Measurements from ENCODE around the gene KHDRBS2. TPM values are rescaled to one million over a fixed set of nuclear protein-coding genes. Genes with fewer than 3 reads are reported as not detected.

Gene KHDRBS2
- total RNA-seq, 1 experiment from 2014 or later: 2.7 TPM

DNA sequence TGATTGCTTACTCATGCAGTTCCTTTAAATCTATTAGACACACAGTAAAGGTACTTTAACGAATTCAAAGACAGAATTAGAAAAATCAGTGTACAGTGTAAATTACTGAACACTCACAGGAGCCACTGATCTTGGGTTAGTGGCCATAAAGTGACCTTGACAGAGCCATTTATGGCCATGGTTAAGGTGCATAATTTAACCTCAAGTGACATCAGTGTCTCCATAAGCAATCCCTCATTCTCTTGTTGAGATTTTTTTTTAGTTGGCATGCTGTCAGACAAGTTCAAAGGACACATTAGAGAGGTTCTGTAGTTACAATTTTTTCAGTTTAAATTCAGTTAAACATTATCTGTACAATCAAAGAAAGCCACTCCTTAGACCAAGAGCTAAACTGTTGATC, 334.4 kb downstream of the KHDRBS2 start:
- Mint-ChIP-seq H3K27ac (no peak overlapping the region), H3K27me3 (ENCODE audit: low read depth) (no peaks in the 10 kb centered on the region), H3K9me3 (peaks cover 6 to 8% of the 10 kb centered on the region in 2 experiments), H3K4me1 (no peaks in the 10 kb centered on the region), H3K36me3 (ENCODE audit: insufficient read depth in 1 of 3, low read depth in 3 of 3) (peaks cover 6 to 10% (median 6%) of the 10 kb centered on the region in 3 experiments), H3K4me3 (no peak overlapping the region)
- no peak overlapping the region for H4K8ac ChIP-seq (replicated peaks; ENCODE audit: insufficient read length, low read depth, low read length)
- no peak overlapping the region for H2BK12ac ChIP-seq (ENCODE audit: insufficient read length, low read depth, low read length)
- no peak overlapping the region for H3K9ac ChIP-seq (ENCODE audit: extremely low read depth, insufficient read length, low read length)
- no peak overlapping the region for H3K56ac ChIP-seq (ENCODE audit: insufficient read length, low read depth, low read length)
- no peak overlapping the region for H2AK5ac ChIP-seq (ENCODE audit: insufficient read length, low read length)
- no peak overlapping the region for H4K91ac ChIP-seq (ENCODE audit: insufficient read length, low read depth, low read length)
- no peak overlapping the region for H2BK20ac ChIP-seq (ENCODE audit: low read depth, low read length, poor library complexity, severe bottlenecking)
- no peak overlapping the region for H3K27ac ChIP-seq (ENCODE audit: insufficient read length, low read depth, low read length)
- no peak overlapping the region for H3T11ph ChIP-seq (ENCODE audit: low read length)
- no peak overlapping the region for H3K18ac ChIP-seq (ENCODE audit: insufficient read length, low read depth, low read length)
- no peaks in the 10 kb centered on the region for H3K79me2 ChIP-seq (ENCODE audit: insufficient read depth, low read length)
- H2BK5ac ChIP-seq (ENCODE audit: insufficient read length, low read length): no peak overlapping the region
- TF ChIP-seq, protein P1, sequence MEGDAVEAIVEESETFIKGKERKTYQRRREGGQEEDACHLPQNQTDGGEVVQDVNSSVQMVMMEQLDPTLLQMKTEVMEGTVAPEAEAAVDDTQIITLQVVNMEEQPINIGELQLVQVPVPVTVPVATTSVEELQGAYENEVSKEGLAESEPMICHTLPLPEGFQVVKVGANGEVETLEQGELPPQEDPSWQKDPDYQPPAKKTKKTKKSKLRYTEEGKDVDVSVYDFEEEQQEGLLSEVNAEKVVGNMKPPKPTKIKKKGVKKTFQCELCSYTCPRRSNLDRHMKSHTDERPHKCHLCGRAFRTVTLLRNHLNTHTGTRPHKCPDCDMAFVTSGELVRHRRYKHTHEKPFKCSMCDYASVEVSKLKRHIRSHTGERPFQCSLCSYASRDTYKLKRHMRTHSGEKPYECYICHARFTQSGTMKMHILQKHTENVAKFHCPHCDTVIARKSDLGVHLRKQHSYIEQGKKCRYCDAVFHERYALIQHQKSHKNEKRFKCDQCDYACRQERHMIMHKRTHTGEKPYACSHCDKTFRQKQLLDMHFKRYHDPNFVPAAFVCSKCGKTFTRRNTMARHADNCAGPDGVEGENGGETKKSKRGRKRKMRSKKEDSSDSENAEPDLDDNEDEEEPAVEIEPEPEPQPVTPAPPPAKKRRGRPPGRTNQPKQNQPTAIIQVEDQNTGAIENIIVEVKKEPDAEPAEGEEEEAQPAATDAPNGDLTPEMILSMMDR (conservative IDR thresholded peaks at IDR 0.05): no peak
- no peak for DNase-seq
- no peak overlapping the region for H4K5ac ChIP-seq (ENCODE audit: insufficient read length, low read depth, low read length)
- H4K20me1 ChIP-seq (ENCODE audit: control insufficient read depth, insufficient read depth, insufficient read length): no peaks in the 10 kb centered on the region
- no peaks in the 10 kb centered on the region for H3K9me3 ChIP-seq (ENCODE audit: control insufficient read depth, low read depth, low read length)
- H2BK15ac ChIP-seq (ENCODE audit: low read depth, low read length): no peak overlapping the region
- H3K79me1 ChIP-seq (ENCODE audit: insufficient read depth, low read depth, low read length, poor library complexity, severe bottlenecking): no peaks in the 10 kb centered on the region
- no peak overlapping the region for H3K4me2 ChIP-seq (ENCODE audit: insufficient read depth, insufficient read length, low read length)
- H2AFZ ChIP-seq (ENCODE audit: low read length): no peak overlapping the region
- no peaks in the 10 kb centered on the region for H3K27me3 ChIP-seq (ENCODE audit: insufficient read depth, low read length)
- H2BK120ac ChIP-seq (ENCODE audit: low read depth, low read length, poor library complexity, severe bottlenecking): no peak overlapping the region
- H3K4me1 ChIP-seq (ENCODE audit: insufficient read depth, low read length): no peaks in the 10 kb centered on the region
- H3K4ac ChIP-seq (ENCODE audit: low read depth, low read length): no peak overlapping the region
- H3K23me2 ChIP-seq (ENCODE audit: insufficient read length, low read depth, low read length, poor library complexity, severe bottlenecking): no peaks in the 10 kb centered on the region
- no peak overlapping the region for H3K23ac ChIP-seq (ENCODE audit: insufficient read length, low read depth, low read length)
- no peak overlapping the region for H3K14ac ChIP-seq (ENCODE audit: insufficient read depth, low read length)
- WGBS (ENCODE audit: extremely low coverage, insufficient read length, low lambda C conversion rate): no CpG with 5 or more reads among the region's 1 CpG

All from H9 (cell line).